HG03457 (cell line): ENCODE results near the gene MRPS2.
"Not testable (repeated sequence)": the region's sequence is repeated elsewhere in the genome, so short reads cannot be mapped to it uniquely, and the experiment has no call there.

Experiments
- ATAC-seq: cut with Tn5 transposase; IDR thresholded peaks from one replicate; pipeline ENCODE4 v1.9.1; 2021; ENCODE audit warnings: moderate number of reproducible peaks; ENCODE audit not compliant: unreplicated experiment

MRPS2 gene

DNA sequence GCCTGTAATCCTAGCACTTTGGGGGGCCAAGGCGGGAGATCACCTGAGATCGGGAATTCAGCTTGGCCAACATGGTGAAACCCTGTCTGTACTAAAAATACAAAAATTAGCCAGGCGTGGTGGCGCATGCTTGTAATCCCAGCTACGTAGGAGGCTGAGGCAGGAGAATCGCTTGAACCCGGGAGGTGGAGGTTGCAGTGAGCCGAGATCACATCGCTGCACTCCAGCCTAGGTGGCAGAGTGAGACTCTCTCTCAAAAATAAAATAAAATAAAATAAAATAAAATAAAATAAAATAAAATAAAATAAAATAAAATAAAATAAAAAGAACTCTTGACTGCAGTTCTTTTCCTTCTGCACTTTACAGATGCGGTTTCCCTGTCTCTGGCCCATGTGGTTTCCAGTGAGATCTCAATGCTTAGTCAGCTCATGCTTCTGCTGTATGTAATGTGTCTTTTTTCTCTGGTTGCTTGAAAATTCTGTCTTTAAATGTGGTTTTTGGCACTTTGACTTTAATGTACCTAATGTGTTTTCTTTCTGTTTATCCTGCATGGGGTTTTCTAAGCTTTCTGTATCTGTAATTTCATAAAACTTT, 28.5 kb downstream of the MRPS2 start:
- not testable (repeated sequence) for ATAC-seq

DNA sequence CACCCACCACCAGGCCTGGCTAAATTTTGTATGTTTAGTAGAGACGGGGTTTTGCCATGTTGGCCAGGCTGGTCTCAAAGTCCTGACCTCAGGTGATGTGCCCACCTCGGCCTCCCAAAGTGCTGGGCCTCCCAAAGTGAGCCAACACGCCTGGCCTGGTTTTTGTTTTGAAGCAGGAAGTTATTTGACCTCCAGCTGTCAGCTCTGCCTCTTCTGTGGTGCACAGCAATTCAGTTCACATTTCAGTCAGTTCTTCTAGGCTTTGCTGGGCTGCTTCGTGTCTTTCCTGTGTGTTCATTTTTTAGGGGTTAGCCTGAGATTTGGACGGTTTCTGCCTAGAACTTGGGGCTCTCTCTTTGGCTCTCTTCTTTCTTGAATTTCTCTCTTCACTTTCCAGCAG, 29.7 kb downstream of the MRPS2 start:
- ATAC-seq: no peak

DNA sequence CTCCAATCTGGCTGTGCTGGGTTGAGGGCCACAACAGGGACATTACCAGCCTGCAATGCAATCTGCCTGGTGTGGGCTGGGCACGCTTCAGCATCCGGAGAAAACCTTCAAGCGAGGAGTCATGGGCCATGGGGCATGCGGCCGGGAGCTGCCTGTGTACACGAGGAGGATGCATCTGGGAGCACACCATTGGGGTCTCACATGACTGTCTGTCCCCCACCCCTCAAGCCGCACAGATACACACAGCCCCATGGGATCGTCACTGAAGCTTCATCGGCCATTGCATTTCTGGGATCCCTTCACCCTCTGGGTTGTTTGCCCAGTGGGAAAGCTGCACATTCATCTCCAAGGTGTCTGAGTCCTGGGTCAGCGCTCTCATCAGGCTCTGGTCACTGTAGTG, 30.6 kb downstream of the MRPS2 start:
- ATAC-seq: no peak

DNA sequence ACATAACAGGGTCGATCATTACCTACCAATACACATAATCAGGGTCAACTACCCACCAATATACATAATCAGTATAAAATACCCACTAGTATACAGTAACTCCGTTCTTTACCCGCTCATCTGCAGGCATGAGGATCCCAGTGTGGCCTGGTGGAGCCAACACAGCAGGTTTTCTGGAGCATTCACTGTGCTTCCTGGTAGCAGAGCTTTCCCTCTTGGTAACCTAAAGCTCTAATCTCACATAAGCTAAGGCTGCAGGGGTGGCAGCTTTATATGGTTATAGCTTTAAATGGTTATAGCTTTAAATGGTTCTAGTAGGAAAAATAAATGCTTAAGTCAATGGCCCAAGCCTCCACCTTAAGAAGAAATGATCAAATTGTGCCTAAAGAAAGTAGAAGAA, 32.6 kb downstream of the MRPS2 start:
- no peak for ATAC-seq

DNA sequence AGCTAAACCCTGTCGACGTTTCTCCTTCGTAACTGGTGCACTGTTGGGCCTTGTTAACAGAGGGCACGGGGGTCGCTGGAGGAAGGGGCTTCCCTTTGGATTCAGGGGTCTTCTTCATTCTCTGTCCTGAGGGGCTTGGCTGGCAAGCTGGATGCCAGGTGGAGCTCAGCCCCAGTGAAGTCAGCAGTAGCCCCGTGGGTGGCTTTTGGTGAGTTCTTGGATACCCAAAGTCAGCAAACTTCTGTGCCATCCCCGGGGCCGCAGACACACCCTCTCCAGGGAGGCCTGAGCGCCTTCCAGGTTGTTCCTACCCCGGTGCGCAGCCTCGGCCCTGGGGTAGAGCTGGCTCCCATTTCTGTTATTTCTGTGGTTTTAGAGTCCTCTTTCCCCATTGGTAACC, 33.2 kb downstream of the MRPS2 start:
- ATAC-seq: no peak

DNA sequence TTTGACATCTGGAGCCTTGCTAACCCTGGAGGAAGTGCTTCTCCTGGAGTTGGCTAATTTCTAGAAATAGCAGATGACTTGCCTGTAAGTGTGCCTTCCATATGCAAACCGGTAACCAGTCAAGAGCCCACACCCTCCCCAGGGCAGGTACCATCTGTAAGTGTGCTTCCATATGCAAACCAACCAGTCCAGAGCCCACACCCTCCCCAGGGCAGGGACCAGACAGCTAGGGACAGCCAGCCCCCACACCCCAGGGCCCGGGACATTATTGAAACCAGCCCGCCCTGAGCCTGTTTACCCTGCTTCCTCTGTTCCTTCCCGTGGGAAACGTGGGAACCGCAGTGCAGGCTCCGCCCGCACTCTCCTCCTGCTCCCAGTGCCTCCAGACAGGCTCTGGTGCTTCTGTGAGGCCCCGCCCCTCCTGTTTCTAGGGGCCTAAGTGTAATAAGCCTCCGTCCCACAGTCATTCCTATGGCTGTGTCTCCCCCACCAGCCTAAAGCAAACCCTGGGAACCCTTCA, 33.8 kb downstream of the MRPS2 start:
- ATAC-seq: not testable (repeated sequence)

DNA sequence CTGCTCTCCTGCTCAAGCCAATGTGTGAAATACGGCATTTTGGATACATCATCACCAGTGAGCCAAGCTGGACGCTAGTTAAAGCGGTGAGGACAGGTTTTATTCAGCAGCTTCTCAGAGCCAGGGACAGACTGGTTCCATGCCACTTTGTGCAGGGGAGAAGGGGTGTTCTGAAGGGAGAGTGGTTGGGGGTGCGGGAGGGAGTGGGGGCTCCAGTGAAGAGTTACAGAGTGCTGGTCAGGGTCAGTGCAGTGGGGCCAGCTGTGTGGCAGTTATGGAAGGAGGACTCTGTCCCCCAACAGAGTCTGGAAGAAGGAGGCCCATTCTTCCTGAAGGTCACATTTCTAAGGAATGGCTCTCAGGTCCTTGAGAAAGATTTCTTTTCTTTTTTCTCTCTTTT, 34.3 kb downstream of the MRPS2 start:
- not testable (repeated sequence) for ATAC-seq

DNA sequence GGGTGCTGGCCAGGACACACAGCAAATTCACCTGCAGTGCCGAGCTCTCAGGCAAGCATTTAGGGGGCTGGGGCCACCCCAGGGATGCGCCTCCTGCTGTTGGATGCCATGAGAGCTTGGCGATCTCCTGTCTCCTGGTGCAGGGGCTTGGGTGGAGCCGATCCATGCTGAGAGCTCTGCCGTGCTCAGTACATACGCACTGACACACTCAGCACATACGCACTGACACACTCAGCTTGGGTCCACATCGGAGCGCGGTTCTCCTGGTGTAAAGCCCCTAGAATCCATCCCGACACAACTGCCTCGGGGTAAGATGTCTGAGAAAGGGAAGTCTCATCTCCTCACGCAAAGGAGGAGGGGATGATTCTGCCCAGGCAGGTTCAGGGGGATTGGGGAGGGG, 35.1 kb downstream of the MRPS2 start:
- not testable (repeated sequence) for ATAC-seq

DNA sequence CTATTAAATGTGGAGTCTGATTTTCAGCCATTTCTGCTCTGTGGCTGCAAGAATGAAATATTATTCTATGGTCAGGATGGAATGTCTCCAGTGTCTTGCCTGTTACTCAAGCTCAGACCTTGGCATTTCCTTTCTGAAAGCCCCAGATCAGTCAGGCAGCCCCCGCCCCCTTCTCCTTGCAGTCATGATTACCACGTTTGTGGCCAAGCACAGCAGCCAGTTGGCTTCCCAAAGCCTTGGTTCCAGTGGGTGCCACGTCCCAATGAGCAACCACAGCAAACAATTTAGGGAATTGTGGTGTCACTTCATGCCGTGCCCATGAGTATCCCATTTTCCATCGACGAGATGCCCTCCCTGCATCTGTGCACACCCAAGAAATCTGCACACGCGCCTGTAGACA, 35.7 kb downstream of the MRPS2 start:
- no peak for ATAC-seq

DNA sequence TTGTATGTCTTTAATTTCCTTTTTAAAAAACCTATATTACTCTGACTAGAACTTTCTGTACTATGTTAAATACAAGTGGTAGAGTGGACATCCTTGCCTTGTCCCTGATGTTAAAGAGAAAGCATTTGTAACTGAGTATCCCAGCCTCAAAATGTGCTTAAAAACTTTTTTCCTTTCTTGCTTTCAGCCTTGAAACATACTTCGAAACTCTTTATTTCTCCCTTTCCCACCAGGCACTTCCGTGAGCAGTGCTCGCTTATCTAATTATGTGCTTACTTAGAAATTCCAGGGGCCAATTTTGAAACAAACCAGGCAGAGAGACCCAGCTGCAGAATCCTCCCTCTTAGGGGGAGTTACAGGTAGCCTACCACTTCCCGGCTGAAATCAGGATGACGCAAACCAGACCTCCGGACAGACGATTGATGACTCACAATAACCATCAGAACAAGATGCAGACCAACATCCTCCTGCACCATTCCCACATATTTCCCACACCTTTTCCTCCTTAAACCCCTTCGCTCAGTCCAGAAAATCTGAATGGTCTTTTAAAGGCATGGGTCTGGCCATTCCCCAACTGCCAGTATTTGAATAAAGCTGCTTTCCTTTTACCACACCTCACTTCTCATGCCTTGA, 42.9 kb downstream of the MRPS2 start:
- not testable (repeated sequence) for ATAC-seq

DNA sequence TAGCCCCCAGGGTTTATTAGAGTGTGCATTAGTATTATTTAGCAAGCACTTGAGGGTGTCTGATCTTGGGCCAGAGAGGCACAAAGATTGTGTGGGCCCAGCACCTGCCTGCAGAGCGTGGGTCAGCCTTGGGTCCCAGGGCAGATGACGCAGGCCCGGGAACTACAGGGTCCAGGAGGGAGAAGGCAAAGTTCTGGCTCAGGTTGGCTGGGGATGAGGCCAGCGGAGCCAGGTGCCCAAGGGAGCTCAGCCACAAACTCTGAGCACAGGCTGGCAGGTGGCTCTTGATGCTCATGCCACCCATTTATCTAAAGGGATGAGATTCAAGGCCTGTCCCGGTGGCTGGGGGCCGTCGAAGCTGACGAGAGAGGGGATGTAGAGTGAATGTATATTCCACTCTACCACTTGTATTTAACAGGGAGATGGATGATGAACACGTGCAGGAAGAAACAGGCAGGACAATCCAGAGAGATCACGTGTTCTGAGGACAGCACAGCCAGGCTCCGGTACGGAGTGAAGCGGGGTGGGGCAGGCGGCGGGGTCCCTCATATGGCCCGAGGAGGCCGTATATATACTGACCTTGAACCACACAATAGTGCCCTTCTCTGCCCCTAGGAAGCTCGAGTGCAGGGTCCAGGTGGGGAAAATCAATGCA, 44.6 kb downstream of the MRPS2 start:
- ATAC-seq: no peak

DNA sequence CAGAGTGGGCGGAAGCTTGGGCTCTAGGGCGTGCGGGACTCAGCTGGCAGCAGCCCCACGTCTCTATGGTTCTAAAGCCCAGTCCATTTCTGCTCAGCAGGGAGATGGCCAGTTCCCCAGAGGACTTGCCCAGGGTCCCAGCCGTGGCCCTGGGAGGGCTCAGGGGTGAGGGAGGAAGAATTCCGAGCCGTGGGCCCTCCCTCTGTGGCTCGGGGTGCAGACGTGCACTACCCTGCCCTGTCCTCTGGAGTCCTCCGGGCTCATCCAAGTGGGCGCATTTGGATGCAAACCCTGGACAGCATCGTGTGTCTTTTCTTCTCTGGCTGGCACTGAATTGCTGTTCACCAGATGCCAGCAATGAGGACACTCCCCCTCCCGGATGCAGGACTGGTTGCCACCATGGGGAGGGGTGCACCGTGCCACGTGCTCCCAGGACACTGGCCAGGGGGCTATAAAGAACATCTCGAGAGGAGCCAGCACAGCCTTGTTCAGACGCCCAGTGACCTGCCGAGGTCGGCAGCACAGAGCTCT, 45.2 kb downstream of the MRPS2 start, which contains the start of gene OBP2A:
Gene OBP2A, plus strand, starts transcription at position 481 of the 531 bp plus-strand sequence. CDS start 55 bp downstream, outside the sequence.
- ATAC-seq: not testable (repeated sequence)

DNA sequence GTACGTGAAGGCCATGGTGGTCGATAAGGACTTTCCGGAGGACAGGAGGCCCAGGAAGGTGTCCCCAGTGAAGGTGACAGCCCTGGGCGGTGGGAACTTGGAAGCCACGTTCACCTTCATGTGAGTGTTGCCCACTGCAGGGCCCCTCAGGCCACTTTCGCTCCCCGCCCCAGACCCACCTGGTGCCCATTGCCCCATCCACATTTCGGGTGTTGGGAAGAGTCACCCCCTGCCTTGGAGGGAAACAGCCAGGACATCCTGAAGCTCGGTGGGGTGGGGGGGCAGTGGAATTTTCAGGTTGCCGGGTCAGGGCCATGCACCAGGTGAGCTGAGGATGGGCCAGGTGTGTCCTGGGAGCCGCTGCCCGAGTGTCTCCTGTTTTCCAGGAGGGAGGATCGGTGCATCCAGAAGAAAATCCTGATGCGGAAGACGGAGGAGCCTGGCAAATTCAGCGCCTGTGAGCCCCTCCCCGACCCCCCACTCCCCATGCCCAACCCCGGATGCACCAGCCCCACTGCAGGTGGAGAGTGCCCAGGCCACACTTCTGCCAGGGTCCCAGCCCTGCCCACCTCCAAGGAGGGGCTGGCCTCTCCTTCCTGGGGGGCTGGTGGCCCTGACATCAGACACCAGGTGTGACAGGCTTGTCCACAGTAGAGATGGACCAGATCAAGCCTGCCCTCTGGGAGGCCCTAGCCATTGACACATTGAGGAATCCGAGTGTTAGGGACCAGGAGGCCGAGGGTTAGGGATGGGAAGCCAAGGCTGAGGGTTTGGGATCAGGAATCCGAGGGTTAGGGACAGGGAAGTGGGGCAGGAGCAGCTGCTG, 46.5 kb downstream of the MRPS2 start:
- ATAC-seq: not testable (repeated sequence)

DNA sequence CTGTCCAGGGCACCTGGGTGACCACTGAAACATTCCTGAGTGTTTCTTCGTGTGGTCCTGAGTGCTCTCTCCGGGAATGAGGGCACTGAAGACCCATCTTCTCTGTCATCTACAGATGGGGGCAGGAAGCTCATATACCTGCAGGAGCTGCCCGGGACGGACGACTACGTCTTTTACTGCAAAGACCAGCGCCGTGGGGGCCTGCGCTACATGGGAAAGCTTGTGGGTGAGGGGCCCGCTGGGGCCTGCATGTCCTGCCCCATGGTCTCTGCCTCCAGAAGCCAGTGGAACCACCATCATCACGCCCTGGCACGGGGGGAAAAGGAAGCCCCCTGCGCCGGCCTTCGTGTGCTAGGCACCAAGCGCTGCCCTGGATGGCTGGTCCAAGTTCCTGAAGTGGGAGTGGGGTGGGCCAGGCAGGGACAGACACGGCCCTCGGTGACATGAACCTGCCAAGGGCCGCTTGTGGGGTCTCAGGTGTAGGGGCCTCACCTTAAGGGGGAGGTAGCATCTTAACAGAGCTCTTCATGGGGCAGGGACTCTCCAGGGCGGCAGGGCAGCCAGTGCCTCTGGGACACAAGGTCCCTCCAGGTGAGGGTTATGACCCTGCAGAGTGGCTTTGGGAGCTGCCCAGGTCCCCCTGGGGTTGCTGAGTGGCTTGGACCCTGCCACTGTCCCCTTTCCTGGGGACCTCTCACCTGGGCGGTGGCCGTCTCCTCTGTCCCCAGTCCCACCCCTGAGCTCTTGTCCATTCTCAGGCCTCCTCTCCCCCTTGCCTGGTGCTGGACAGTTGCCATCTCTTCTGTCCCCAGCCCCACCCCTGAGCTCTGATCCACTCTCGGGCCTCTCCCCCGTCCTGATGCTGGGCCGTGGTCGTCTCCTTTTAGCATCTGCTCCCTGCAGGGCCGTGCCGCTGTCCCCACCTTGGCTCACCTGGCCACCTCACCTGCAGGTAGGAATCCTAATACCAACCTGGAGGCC, 47.6 kb downstream of the MRPS2 start:
- ATAC-seq: no peak

DNA sequence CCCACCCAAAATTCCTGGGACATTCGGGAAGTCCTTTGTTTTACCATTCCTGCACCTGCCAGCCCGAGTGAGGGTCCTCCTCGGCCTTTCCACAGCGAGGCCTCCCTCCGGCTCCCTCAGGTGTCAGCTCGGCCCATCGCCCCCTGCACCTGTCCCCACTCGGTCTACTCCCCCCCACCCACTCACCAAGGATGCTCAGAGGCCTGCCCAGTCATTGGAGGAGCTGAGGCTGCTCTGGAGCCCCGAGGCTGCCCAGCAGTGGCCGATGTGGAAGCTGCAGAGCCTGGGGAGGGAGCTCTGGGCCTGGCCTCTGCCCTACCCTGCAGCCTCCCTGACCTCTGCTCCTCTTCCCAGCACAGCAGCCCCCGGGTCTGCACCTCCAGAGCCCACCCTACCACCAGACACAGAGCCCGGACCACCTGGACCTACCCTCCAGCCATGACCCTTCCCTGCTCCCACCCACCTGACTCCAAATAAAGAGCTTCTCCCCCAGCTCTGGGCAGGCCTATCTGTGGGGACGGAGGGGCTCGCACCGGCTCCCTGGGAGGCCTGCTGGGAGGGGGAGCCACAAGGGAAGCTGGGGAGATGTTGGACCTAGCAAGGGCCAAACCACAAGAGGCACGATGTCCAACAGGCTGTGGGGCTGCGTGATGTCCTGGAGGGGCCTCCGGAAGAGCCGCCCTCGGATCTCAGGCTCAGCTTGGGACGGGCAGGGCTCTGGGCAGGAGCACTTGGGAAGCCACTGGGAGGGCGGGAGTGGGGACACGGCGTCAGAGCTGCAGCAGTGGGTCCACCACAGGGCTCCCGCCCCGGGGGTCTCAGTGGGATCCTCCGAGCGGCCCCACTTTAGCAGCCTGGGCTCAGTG, 49.2 kb downstream of the MRPS2 start:
- ATAC-seq: not testable (repeated sequence)

DNA sequence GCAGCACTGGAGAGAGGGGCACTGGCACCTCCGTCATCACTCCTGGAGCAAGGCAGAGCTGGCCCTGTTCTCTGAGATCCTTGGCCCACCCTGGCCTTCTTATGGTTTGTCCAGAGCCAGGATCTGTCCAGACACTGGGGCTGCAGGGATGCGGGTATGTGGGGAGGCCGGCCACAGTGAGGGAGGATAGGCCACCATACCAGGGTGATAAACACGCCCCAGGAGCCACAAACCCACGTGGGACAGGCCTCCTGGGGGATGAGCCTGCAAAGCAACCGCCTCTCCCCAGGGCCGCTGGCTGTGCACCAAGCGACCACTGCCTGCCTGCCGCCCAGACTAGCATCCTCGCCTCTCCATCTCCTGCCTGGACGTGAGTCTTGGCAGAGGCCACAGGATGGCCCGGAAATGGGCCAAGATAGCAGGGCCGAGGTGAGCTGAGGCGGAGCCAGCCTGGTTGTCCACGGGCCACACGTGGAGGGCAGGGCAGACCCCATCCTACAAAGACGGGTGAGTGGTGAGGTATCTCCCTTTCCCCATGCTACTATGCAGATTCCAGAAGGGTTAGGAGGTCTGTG, 49.9 kb downstream of the MRPS2 start:
- no peak for ATAC-seq

DNA sequence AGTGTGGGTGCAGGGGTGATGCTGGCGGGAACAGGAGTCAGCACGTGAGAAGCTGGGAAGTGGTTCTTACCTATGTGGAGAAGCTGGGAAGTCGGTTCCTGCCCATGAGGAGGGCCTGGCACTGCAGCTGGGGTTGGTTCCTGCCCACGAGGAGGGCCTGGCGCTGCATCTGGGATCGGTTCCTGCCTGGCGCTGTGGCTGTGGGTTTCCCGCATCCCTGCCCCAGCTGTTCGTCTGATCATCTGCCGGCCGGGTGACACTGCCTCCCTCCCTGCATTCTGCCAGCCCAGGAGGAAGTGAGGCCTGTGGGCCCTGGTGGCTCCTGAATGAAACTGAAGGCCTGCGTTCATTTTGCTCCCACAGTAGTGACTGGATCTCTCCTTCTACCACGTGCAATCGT, 50.5 kb downstream of the MRPS2 start:
- no peak for ATAC-seq

DNA sequence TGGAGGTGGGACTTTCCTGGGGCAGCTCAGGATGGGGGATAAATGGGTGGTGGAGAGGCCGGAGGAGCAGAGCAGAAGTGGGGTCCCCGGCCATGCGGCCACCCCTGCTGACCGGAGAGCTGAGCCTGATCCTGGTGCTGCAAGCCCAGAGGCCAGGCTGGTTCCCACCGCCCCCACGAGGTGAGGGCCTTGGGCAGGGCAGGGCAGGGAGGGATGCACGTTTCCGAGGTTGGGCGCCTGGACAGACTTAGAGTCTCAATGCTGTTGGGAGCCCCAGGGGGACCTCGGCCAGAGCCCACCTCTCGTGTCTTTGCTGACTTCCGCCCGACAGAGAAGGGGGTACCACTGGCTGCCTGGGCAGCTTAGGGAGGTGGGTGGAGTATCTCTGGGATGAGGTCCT, 51.0 kb downstream of the MRPS2 start:
- ATAC-seq: no peak
